Naive thymus-derived CD4-positive, alpha-beta T cell (primary cell): Measurements from ENCODE around the gene NEUROG1. TPM values are rescaled to one million over a fixed set of nuclear protein-coding genes. Genes with fewer than 3 reads are reported as not detected.
"Not testable (repeated sequence)": the region's sequence is repeated elsewhere in the genome, so short reads cannot be mapped to it uniquely, and the experiment has no call there.

ENCODE experiments used
- ATAC-seq: fragments of 150-1000 bp; cut with Tn5 transposase; 2 replicates; pipeline ENCODE4 v1.10.0; 2021; ENCODE audit warnings: mild to moderate bottlenecking, moderate library complexity
- CTCF ChIA-PET: fragments of 350-600 bp; sonication (Branson Sonifier 250); formaldehyde crosslinking; loops from one replicate; lab custom pipeline; 2021; ENCODE audit warnings: antibody characterized with exemption; lab: Charles Lee
- POLR2A ChIA-PET: fragments of 350-600 bp; sonication (Branson Sonifier 250); formaldehyde crosslinking; loops from one replicate; lab custom pipeline; 2021; ENCODE audit warnings: antibody characterized with exemption, inconsistent platforms; lab: Charles Lee
- DNase-seq, 9 donors: peaks; one replicate each; pipeline versions ENCODE4 v3.0.0 to v3.0.0-alpha.2; 2020 to 2022; ENCODE audit warnings: mixed read lengths in 1 of 9
- H3K27ac ChIP-seq: one replicate; pipeline ENCODE4 v1.7.0; 2013; ENCODE audit warnings: mild to moderate bottlenecking, low read depth, low read length, moderate library complexity
- H3K27me3 ChIP-seq, 2 donors: one replicate each; pipeline ENCODE4 v1.7.0; 2013; ENCODE audit warnings: low read length in 2 of 2, mild to moderate bottlenecking in 2 of 2, moderate library complexity in 2 of 2; ENCODE audit not compliant: control insufficient read depth in 2 of 2, insufficient read depth in 2 of 2
- H3K36me3 ChIP-seq, 3 experiments: 1 replicate in 2 of 3; 2 replicates in 1 of 3; pipeline ENCODE4 v1.7.0; 2013; ENCODE audit warnings: low read length in 3 of 3, mild to moderate bottlenecking in 3 of 3, moderate library complexity in 1 of 3; ENCODE audit not compliant: insufficient read depth in 3 of 3, control insufficient read depth in 2 of 3
- H3K4me1 ChIP-seq, 2 donors: one replicate each; pipeline ENCODE4 v1.7.0; 2013; ENCODE audit warnings: low read length in 2 of 2, mild to moderate bottlenecking in 2 of 2, moderate library complexity in 1 of 2; ENCODE audit not compliant: control insufficient read depth in 2 of 2, insufficient read depth in 2 of 2
- H3K4me3 ChIP-seq: 2 replicates; pipeline ENCODE4 v1.7.0; 2013; ENCODE audit warnings: mild to moderate bottlenecking, low read length
- H3K9me3 ChIP-seq, 3 experiments: 1 replicate in 2 of 3; 2 replicates in 1 of 3; pipeline ENCODE4 v1.7.0; 2013; ENCODE audit warnings: low read length in 3 of 3; ENCODE audit not compliant: control insufficient read depth in 2 of 3
- H3K27ac Mint-ChIP-seq, 9 donors: one replicate each; pipeline ENCODE4 v1.8.0; 2020 to 2022; ENCODE audit warnings: mixed read lengths in 9 of 9, mild to moderate bottlenecking in 8 of 9, moderate library complexity in 5 of 9, inconsistent platforms in 2 of 9
- H3K27me3 Mint-ChIP-seq, 5 donors: one replicate each; pipeline ENCODE4 v1.8.0; 2021 to 2022; ENCODE audit warnings: mixed read lengths in 5 of 5, mild to moderate bottlenecking in 1 of 5
- H3K36me3 Mint-ChIP-seq, 5 donors: one replicate each; pipeline ENCODE4 v1.8.0; 2020 to 2022; ENCODE audit warnings: mixed read lengths in 5 of 5, mild to moderate bottlenecking in 3 of 5, inconsistent platforms in 1 of 5
- H3K4me1 Mint-ChIP-seq, 7 donors: one replicate each; pipeline ENCODE4 v1.8.0; 2020 to 2022; ENCODE audit warnings: mixed read lengths in 7 of 7, mild to moderate bottlenecking in 3 of 7, inconsistent platforms in 1 of 7
- H3K4me3 Mint-ChIP-seq, 10 donors: one replicate each; pipeline ENCODE4 v1.8.0; 2020 to 2022; ENCODE audit warnings: mild to moderate bottlenecking in 10 of 10, mixed read lengths in 10 of 10, moderate library complexity in 6 of 10, inconsistent platforms in 2 of 10
- H3K9me3 Mint-ChIP-seq, 11 donors: one replicate each; pipeline ENCODE4 v1.8.0; 2020 to 2022; ENCODE audit warnings: mixed read lengths in 11 of 11, mild to moderate bottlenecking in 4 of 11, inconsistent platforms in 1 of 11, moderate library complexity in 1 of 11
- intact Hi-C, 2 donors: fragments of 100-400 bp; cut with micrococcal nuclease; formaldehyde crosslinking; loops; one replicate each; pipeline ENCODE4 v1.15.1; 2023
- polyA plus RNA-seq, 2 donors: library from polyadenylated mRNA; unstranded; fragments of 300-500 nt; fragmentation: Illumina TruSeq; gene quantifications; one replicate each; pipeline ENCODE4 v1.2.3, GENCODE V29; 2021
- total RNA-seq, 6 experiments: library from RNA in 5 of 6; stranded (reverse) in 5 of 6; gene quantifications; 1 replicate in 5 of 6; 2 replicates in 1 of 6; pipeline ENCODE4 v1.2.3 and lab custom pipeline; 2021 to 2026

NEUROG1 gene
- total and polyA plus RNA-seq, 7 experiments from 2014 or later: not detected

DNA sequence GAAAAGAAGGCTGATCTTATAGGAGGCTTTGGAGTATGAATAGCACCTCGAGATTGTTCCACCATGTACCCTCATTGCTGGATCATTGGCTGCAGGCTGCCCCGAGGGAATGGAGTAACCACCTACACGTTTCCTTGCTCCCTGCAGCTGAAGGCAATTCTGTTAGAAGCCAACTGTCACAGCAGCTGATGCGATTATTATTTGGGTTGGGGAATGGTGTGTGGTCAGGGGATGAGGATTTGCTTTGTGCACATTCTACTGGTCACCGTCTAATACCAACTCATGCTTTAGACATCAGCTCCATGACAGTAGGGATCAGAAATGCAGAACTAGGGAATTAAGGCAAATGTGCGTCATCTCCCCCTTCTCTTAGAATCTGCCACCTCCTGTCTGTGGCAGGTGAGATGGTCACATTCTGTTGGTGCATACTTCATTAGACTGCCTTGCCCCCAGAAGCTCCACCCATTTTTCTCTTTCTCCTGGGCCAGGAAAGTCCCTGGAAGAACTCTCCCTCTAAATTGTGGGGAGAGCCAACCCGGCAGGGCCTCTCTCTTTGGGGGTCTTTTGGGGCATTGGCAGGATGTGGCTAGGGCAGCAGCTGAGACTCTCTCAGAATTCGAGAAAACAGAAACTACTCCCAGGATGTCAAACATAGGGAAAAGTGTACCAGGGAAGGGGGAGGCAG lies 32.8 kb downstream of the NEUROG1 start:
- intact Hi-C loops: no loop called here
- ChIA-PET POLR2A (no interaction called here), CTCF (no interaction called here)
- H3K27ac Mint-ChIP-seq: no peak overlapping the region
- H3K9me3 Mint-ChIP-seq: peaks cover 0 to 2% (median 0%) of the 10 kb centered on the region in 11 donors
- peaks cover 42 to 60% (median 49%) of the 10 kb centered on the region in 5 donors for H3K27me3 Mint-ChIP-seq
- ATAC-seq (no peak), DNase-seq (no peak)
- Histone ChIP-seq H3K4me3 (no peak overlapping the region), H3K4me1 (no peaks in the 10 kb centered on the region), H3K9me3 (no peaks in the 10 kb centered on the region), H3K36me3 (no peaks in the 10 kb centered on the region), H3K27me3 (no peaks in the 10 kb centered on the region), H3K27ac (no peak overlapping the region)
- peaks cover 0 to 2% (median 0%) of the 10 kb centered on the region in 7 donors for H3K4me1 Mint-ChIP-seq
- H3K4me3 Mint-ChIP-seq: no peak overlapping the region
- no peaks in the 10 kb centered on the region for H3K36me3 Mint-ChIP-seq

GRCh38 chr5:135501965-135502364 lies 33.8 kb downstream of the NEUROG1 start:
- peaks cover 42 to 60% (median 47%) of the 10 kb centered on the region in 5 donors for H3K27me3 Mint-ChIP-seq
- no peak for ATAC-seq
- Histone ChIP-seq H3K9me3 (no peaks in the 10 kb centered on the region), H3K27ac (no peak overlapping the region), H3K4me1 (no peaks in the 10 kb centered on the region), H3K27me3 (peaks cover 0 to 3% of the 10 kb centered on the region in 2 donors), H3K4me3 (no peak overlapping the region), H3K36me3 (no peaks in the 10 kb centered on the region)
- H3K9me3 Mint-ChIP-seq: peaks cover 0 to 2% (median 0%) of the 10 kb centered on the region in 11 donors
- no peak for DNase-seq
- CTCF ChIA-PET: no interaction called here
- intact Hi-C loops: no loop called here
- H3K4me1 Mint-ChIP-seq: no peaks in the 10 kb centered on the region
- no peak overlapping the region for H3K4me3 Mint-ChIP-seq
- peak overlapping the region in 1 of 9 donors; percentile 62 for H3K27ac Mint-ChIP-seq
- POLR2A ChIA-PET: no interaction called here
- H3K36me3 Mint-ChIP-seq: no peaks in the 10 kb centered on the region

GRCh38 chr5:135498637-135498995 lies 37.1 kb downstream of the NEUROG1 start:
- H3K27me3 Mint-ChIP-seq: peaks cover 35 to 59% (median 52%) of the 10 kb centered on the region in 5 donors
- H3K36me3 ChIP-seq: no peaks in the 10 kb centered on the region
- no peaks in the 10 kb centered on the region for H3K36me3 Mint-ChIP-seq
- no peak for DNase-seq
- H3K4me3 ChIP-seq: no peak overlapping the region
- ChIA-PET CTCF (no interaction called here), POLR2A (no interaction called here)
- peaks cover 0 to 2% (median 0%) of the 10 kb centered on the region in 11 donors for H3K9me3 Mint-ChIP-seq
- peaks cover 0 to 3% of the 10 kb centered on the region in 2 donors for H3K27me3 ChIP-seq
- no peaks in the 10 kb centered on the region for H3K9me3 ChIP-seq
- H3K27ac Mint-ChIP-seq: no peak overlapping the region
- intact Hi-C loops: no loop called here
- H3K4me1 ChIP-seq: no peaks in the 10 kb centered on the region
- no peak for ATAC-seq
- H3K4me1 Mint-ChIP-seq: no peaks in the 10 kb centered on the region
- no peak overlapping the region for H3K4me3 Mint-ChIP-seq
- H3K27ac ChIP-seq: no peak overlapping the region

DNA sequence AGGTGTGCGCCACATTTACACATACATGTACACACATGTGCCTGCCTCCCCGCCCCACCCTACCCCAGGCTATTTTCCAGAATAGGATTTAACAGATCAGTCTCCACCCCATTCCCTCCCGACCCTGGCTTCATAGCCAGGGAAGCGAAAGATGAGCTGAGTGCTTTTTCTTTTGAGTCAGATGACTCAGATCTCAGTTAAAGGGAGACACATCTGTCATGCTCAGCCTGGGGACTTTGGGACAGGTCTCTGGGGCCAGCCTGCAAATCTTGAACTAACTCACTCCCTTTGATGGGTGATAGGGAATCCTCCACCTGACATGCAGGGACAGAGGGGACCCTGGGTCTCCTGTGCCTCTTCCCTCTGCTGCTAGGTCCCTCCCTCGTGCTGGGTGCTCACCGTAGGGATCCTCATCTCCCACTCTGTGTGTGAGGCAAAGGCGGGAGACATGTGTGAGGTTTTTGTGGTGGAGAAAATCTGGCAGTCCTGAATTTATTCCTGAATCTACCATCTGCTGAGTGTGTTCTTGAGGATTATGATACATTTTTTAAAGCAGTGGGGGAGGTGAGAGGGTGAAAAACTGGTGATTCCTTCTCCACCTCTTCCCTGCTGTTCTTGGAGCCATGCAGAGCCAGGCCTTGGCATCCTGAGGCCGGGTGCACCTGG lies 37.7 kb downstream of the NEUROG1 start:
- Histone ChIP-seq H3K4me3 (no peak overlapping the region), H3K9me3 (no peaks in the 10 kb centered on the region), H3K27ac (no peak overlapping the region), H3K36me3 (no peaks in the 10 kb centered on the region), H3K4me1 (no peaks in the 10 kb centered on the region), H3K27me3 (peaks cover 0 to 3% of the 10 kb centered on the region in 2 donors)
- intact Hi-C loops: no loop called here
- ATAC-seq (no peak), DNase-seq (no peak)
- Mint-ChIP-seq H3K9me3 (peaks cover 0 to 2% (median 0%) of the 10 kb centered on the region in 11 donors), H3K27ac (no peak overlapping the region), H3K36me3 (no peaks in the 10 kb centered on the region), H3K4me3 (no peak overlapping the region), H3K27me3 (peaks cover 35 to 61% (median 52%) of the 10 kb centered on the region in 5 donors), H3K4me1 (no peaks in the 10 kb centered on the region)
- ChIA-PET CTCF (no interaction called here), POLR2A (no interaction called here)

- CTCF ChIA-PET, ATAC-seq, H3K9me3 ChIP-seq, H3K4me1 ChIP-seq, intact Hi-C loops, H3K36me3 ChIP-seq, POLR2A ChIA-PET, H3K4me3 ChIP-seq, DNase-seq, H3K9me3 Mint-ChIP-seq, H3K4me1 Mint-ChIP-seq, H3K27me3 ChIP-seq, H3K36me3 Mint-ChIP-seq, H3K27ac Mint-ChIP-seq, H3K4me3 Mint-ChIP-seq, H3K27ac ChIP-seq: not testable (repeated sequence)
- peaks cover 43 to 72% (median 49%) of the 10 kb centered on the region in 5 donors for H3K27me3 Mint-ChIP-seq
These were observed 40.2 kb downstream of the NEUROG1 start for GRCh38 chr5:135495531-135495930.

DNA sequence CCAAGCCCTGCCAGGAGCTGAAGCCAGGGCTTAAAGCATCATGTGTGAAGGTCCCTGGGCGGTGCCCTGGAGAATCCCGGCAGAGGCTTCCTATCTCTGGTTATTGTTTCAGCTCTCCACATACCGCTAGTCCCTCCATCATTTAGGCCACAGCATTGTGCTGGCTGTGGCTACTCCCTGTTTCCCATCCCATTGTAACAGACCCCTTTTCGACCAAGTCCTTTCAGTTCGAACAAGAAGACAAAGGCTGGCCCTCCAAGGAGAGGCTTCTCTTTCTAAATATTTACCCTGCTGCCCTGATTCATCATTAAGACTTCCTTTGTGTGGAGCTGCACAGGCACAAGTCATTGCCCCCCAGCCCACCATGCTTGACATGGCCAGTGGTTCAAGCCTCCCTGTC lies 41.6 kb downstream of the NEUROG1 start:
- peaks cover 0 to 3% of the 10 kb centered on the region in 2 donors for H3K27me3 ChIP-seq
- peaks cover 0 to 2% (median 0%) of the 10 kb centered on the region in 11 donors for H3K9me3 Mint-ChIP-seq

More for the DNA sequence above, 41.6 kb downstream of the NEUROG1 start:
- POLR2A ChIA-PET: no interaction called here
- Mint-ChIP-seq H3K27ac (no peak overlapping the region), H3K4me1 (peaks cover 0 to 8% (median 7%) of the 10 kb centered on the region in 7 donors), H3K36me3 (no peaks in the 10 kb centered on the region), H3K4me3 (no peak overlapping the region), H3K27me3 (peaks cover 53 to 77% (median 57%) of the 10 kb centered on the region in 5 donors)
- DNase-seq (no peak), ATAC-seq (no peak)
- intact Hi-C loops: loop anchor here in 1 of 2 donors (5.0 kb wide), 1 partner anchor 457 kb away; no protein-coding TSS in a partner anchor
- no peaks in the 10 kb centered on the region for H3K9me3 ChIP-seq
- H3K27ac ChIP-seq: no peak overlapping the region
- no peaks in the 10 kb centered on the region for H3K36me3 ChIP-seq
- CTCF ChIA-PET: interaction anchor here (0.7 kb wide), 1 partner anchor 14 kb away, joined by 3 read pairs; no protein-coding TSS in a partner anchor
- H3K4me3 ChIP-seq: no peak overlapping the region
- no peaks in the 10 kb centered on the region for H3K4me1 ChIP-seq
